ENCODE measurements around the gene OR5M3.

- no peak for TF ChIP-seq POLR2A (IDR thresholded peaks at IDR 0.05; ENCODE audit: low read depth)
- no peak for TF ChIP-seq CTCF (IDR thresholded peaks at IDR 0.05)
- TF ChIP-seq POLR2AphosphoS5 (IDR thresholded peaks at IDR 0.05), result no peak
Observed at GRCh38 chr11:56522008-56522407, 48.9 kb upstream of the OR5M3 start.
